CD4-positive, alpha-beta T cell (primary cell): ENCODE data around the gene RAB5B. TPM values are rescaled to one million over a fixed set of nuclear protein-coding genes. Genes with fewer than 3 reads are reported as not detected.

Experiments used
- ATAC-seq: fragments of 200-7000 bp; cut with Tn5 transposase; one replicate; pipeline ENCODE4 v1.10.0; 2022; ENCODE audit warnings: mild to moderate bottlenecking; ENCODE audit not compliant: poor library complexity
- CTCF ChIA-PET: fragments of 350-600 bp; sonication (Branson Sonifier 250); formaldehyde crosslinking; loops from one replicate; lab custom pipeline; 2021; ENCODE audit warnings: antibody characterized with exemption, inconsistent platforms; lab: Charles Lee
- POLR2A ChIA-PET: fragments of 350-600 bp; sonication (Branson Sonifier 250); formaldehyde crosslinking; loops from one replicate; lab custom pipeline; 2021; ENCODE audit warnings: antibody characterized with exemption, inconsistent platforms; lab: Charles Lee
- DNase-seq, 14 experiments: peaks; one replicate each; pipeline ENCODE4 v3.0.0-alpha.2; 2013 to 2020; ENCODE audit warnings: mixed read lengths in 2 of 14
- H3K27ac ChIP-seq, 2 donors: one replicate each; pipeline versions ENCODE4 v1.5.1 to v1.7.0; 2013; ENCODE audit warnings: low read length in 2 of 2, low read depth in 1 of 2, mild to moderate bottlenecking in 1 of 2
- H3K27me3 ChIP-seq, 2 experiments: 1 replicate in 1 of 2; 2 replicates in 1 of 2; pipeline versions ENCODE4 v1.6.1 to v1.7.0; 2013; ENCODE audit warnings: low read length in 2 of 2, control low read depth in 1 of 2, mild to moderate bottlenecking in 1 of 2, moderate library complexity in 1 of 2; ENCODE audit not compliant: insufficient read depth in 2 of 2, control insufficient read depth in 1 of 2
- H3K36me3 ChIP-seq: one replicate; pipeline ENCODE4 v1.6.1; 2013; ENCODE audit warnings: low read length, control low read depth; ENCODE audit not compliant: insufficient read depth
- H3K4me1 ChIP-seq: one replicate; pipeline ENCODE4 v1.6.1; 2013; ENCODE audit warnings: low read length, control low read depth; ENCODE audit not compliant: insufficient read depth
- H3K4me3 ChIP-seq: one replicate; pipeline ENCODE4 v1.5.1; 2013; ENCODE audit warnings: mild to moderate bottlenecking, low read length, moderate library complexity
- H3K9me3 ChIP-seq, 2 experiments: 1 replicate in 1 of 2; 2 replicates in 1 of 2; pipeline versions ENCODE4 v1.6.1 to v1.7.0; 2013; ENCODE audit warnings: low read length in 2 of 2, mild to moderate bottlenecking in 2 of 2, control low read depth in 1 of 2, moderate library complexity in 1 of 2; ENCODE audit not compliant: control insufficient read depth in 1 of 2, insufficient read depth in 1 of 2
- H3K27ac Mint-ChIP-seq: one replicate; pipeline ENCODE4 v1.8.0; 2020; ENCODE audit warnings: mixed read lengths
- H3K27me3 Mint-ChIP-seq: one replicate; pipeline ENCODE4 v1.8.0; 2021; ENCODE audit warnings: mixed read lengths
- H3K36me3 Mint-ChIP-seq: one replicate; pipeline ENCODE4 v1.8.0; 2021; ENCODE audit warnings: low read depth, mixed read lengths
- H3K4me1 Mint-ChIP-seq: one replicate; pipeline ENCODE4 v1.8.0; 2021; ENCODE audit warnings: low read depth, mixed read lengths
- H3K4me3 Mint-ChIP-seq: one replicate; pipeline ENCODE4 v1.8.0; 2020; ENCODE audit warnings: mild to moderate bottlenecking, mixed read lengths
- H3K9me3 Mint-ChIP-seq: one replicate; pipeline ENCODE4 v1.8.0; 2020; ENCODE audit warnings: mixed read lengths
- intact Hi-C, 2 experiments: fragments of 100-400 bp; cut with DNase I in 1 of 2; cut with micrococcal nuclease in 1 of 2; formaldehyde crosslinking; loops; one replicate each; pipeline versions ENCODE4 v1.15.1 to v1.9.0; 2023 to 2025; cut with DNase I, micrococcal nuclease
- total RNA-seq, 174 experiments: library from RNA in 2 of 174; stranded (reverse) in 2 of 174; gene quantifications; one replicate each; pipeline ENCODE4 v1.2.3 and lab custom pipeline; 2021 to 2026
- TF ChIP-seq, protein P1 (sequence below): fragments of 200-600 bp; IDR thresholded peaks from one replicate; pipeline ENCODE4 v1.8.0; 2022; ENCODE audit warnings: antibody characterized with exemption, mild to moderate bottlenecking

RAB5B gene
- total RNA-seq, 2 experiments from 2014 or later, result 21.6 to 27.4 TPM

DNA sequence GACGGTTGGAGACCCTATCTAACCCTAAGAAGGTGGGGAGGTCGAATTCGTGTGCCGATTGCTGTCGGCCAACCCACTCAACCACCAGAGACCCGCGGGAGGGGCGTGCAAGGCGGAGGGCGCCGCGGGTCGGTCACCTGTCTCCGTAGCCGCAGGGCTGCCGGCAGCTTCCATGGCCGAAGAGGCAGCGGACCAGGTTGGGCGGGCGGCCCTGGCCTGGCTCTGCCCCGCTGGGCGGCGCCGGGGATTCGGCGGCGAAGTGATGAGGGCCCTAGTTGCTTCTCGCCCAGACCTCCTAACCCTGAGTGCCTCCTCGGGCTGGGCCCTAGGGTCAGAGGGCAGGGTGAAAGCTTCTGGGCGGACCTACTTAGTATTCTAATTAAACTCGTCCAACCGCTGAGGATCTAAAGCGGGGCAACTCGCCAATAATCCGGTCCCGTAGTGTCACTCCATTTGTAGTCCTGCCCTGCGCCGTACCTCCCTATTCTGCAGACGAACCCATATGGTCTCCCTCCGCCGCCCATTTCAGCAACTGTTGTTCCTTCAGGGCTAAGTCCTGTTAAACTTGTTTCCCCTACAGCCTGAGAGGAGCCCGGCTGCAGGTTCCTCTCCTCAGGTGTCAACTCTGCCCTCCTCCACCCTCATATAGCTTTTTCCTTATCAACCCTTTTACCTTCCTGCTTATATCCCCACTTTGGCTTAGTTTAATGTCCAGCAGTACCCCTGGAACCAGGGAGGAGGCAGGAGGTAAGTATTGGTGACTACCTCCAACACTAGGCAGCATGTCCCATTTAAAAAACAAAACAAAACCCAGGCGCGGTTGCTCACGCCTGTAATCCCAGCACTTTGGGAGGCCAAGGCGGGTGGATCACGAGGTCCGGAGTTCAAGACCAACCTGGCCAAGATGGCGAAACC lies 46.0 kb upstream of the RAB5B start, which contains the start of gene PYM1:
Gene PYM1 (minus strand): TSS at position 307 of the 915 bp plus-strand sequence. CDS start 133 bp downstream, at position 174.
- peak; percentile 40 to 84 (median 66) for DNase-seq
- CTCF ChIA-PET, result interaction anchor here (0.7 to 8.9 kb wide), 5 partner anchors 8 to 98 kb away, joined by 3 to 86 read pairs (median 12); partner anchors contain the start of genes DNAJC14 and RAB5B
- peaks cover 66% of the 10 kb centered on the region for H3K36me3 Mint-ChIP-seq
- H3K9me3 Mint-ChIP-seq, result no peaks in the 10 kb centered on the region
- peak within 1 kb of the TSS; percentile 97 for H3K27ac Mint-ChIP-seq
- no peaks in the 10 kb centered on the region for H3K9me3 ChIP-seq
- peak within 1 kb of the TSS; percentile 98 for H3K4me3 ChIP-seq
- POLR2A ChIA-PET, result interaction anchor here (0.6 to 18.6 kb wide), 20 partner anchors 9 to 1648 kb away, joined by 3 to 251 read pairs (median 5); partner anchors contain the start of genes CBX5, DNAJC14, ESYT1 and ORMDL2
- H3K4me3 Mint-ChIP-seq, result peak within 1 kb of the TSS; percentile 99
- peaks cover 51% of the 10 kb centered on the region for H3K4me1 Mint-ChIP-seq
- intact Hi-C loops, result loop anchor here (1.0 to 5.0 kb wide), 4 partner anchors 97 to 189 kb away; partner anchors contain the start of genes RPL41 (in 2 of the 2), ZC3H10 (in 2 of the 2) and SARNP (in 1 of the 2)
- peaks cover 44% of the 10 kb centered on the region for H3K4me1 ChIP-seq
- no peaks in the 10 kb centered on the region for H3K27me3 Mint-ChIP-seq
- TF ChIP-seq, protein P1, sequence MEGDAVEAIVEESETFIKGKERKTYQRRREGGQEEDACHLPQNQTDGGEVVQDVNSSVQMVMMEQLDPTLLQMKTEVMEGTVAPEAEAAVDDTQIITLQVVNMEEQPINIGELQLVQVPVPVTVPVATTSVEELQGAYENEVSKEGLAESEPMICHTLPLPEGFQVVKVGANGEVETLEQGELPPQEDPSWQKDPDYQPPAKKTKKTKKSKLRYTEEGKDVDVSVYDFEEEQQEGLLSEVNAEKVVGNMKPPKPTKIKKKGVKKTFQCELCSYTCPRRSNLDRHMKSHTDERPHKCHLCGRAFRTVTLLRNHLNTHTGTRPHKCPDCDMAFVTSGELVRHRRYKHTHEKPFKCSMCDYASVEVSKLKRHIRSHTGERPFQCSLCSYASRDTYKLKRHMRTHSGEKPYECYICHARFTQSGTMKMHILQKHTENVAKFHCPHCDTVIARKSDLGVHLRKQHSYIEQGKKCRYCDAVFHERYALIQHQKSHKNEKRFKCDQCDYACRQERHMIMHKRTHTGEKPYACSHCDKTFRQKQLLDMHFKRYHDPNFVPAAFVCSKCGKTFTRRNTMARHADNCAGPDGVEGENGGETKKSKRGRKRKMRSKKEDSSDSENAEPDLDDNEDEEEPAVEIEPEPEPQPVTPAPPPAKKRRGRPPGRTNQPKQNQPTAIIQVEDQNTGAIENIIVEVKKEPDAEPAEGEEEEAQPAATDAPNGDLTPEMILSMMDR, result no peak
- peaks cover 13% of the 10 kb centered on the region for H3K36me3 ChIP-seq
- no peaks in the 10 kb centered on the region for H3K27me3 ChIP-seq
- ATAC-seq, result no peak
- peak within 1 kb of the TSS; percentile 72 to 93 for H3K27ac ChIP-seq

DNA sequence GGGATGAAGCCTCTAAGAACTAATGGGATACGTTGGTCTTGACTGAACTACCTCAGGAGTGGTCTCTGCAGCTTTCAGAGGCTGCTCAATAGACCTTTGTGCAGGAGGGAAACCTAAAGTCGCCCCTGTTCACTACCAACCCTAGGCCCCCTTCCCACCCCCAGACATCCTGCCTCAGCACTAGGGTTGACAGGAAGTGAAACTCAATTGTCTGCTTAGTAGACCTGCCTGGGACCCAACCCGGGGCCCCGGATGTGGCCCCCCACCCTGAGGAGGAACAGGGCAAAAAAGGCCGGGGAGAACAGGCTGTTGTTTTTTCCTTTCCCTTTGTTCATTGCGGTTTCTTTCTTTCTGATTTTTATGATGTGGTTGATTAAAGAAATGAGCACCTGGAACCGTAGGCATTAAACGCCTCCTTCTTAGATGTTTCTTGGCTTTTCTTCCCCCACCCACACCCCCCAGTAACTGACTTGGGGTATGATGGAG lies 44.5 kb upstream of the RAB5B start:
- peak; percentile 74 to 97 (median 90) for DNase-seq
- Histone ChIP-seq H3K4me1 (peaks cover 58% of the 10 kb centered on the region), H3K27ac (peak overlapping the region; percentile 50 to 93), H3K4me3 (peak overlapping the region; percentile 98), H3K27me3 (no peaks in the 10 kb centered on the region), H3K9me3 (no peaks in the 10 kb centered on the region), H3K36me3 (peaks cover 25% of the 10 kb centered on the region)
- H3K9me3 Mint-ChIP-seq, result no peaks in the 10 kb centered on the region
- peaks cover 79% of the 10 kb centered on the region for H3K36me3 Mint-ChIP-seq
- intact Hi-C loops, result loop anchor here (1.0 to 5.0 kb wide), 5 partner anchors 11 to 191 kb away; partner anchors contain the start of genes RPL41 (in 2 of the 2), ZC3H10 (in 2 of the 2) and DNAJC14 (in 1 of the 2)
- H3K27ac Mint-ChIP-seq, result peak overlapping the region; percentile 97
- no peaks in the 10 kb centered on the region for H3K27me3 Mint-ChIP-seq
- peaks cover 55% of the 10 kb centered on the region for H3K4me1 Mint-ChIP-seq
- POLR2A ChIA-PET, result interaction anchor here (0.9 to 18.6 kb wide), 21 partner anchors 10 to 213 kb away, joined by 3 to 251 read pairs (median 6); partner anchors contain the start of genes BLOC1S1, CD63, DNAJC14 and ESYT1
- TF ChIP-seq, protein P1, result no peak
- CTCF ChIA-PET, result interaction anchor here (1.3 to 8.9 kb wide), 3 partner anchors 11 to 191 kb away, joined by 7 to 86 read pairs (median 10); partner anchors contain the start of gene DNAJC14
- ATAC-seq, result peak; percentile 62
- H3K4me3 Mint-ChIP-seq, result peak overlapping the region; percentile 99
